Glomerular visceral epithelial cell (primary cell): ENCODE data around the gene CSAG1.
"Not testable (repeated sequence)": the region's sequence is repeated elsewhere in the genome, so short reads cannot be mapped to it uniquely, and the experiment has no call there.

Experiments used
- DNase-seq: peaks from one replicate; pipeline ENCODE4 v3.0.0-alpha.2; 2016; ENCODE audit errors: extremely low spot score

Gene CSAG1

DNA sequence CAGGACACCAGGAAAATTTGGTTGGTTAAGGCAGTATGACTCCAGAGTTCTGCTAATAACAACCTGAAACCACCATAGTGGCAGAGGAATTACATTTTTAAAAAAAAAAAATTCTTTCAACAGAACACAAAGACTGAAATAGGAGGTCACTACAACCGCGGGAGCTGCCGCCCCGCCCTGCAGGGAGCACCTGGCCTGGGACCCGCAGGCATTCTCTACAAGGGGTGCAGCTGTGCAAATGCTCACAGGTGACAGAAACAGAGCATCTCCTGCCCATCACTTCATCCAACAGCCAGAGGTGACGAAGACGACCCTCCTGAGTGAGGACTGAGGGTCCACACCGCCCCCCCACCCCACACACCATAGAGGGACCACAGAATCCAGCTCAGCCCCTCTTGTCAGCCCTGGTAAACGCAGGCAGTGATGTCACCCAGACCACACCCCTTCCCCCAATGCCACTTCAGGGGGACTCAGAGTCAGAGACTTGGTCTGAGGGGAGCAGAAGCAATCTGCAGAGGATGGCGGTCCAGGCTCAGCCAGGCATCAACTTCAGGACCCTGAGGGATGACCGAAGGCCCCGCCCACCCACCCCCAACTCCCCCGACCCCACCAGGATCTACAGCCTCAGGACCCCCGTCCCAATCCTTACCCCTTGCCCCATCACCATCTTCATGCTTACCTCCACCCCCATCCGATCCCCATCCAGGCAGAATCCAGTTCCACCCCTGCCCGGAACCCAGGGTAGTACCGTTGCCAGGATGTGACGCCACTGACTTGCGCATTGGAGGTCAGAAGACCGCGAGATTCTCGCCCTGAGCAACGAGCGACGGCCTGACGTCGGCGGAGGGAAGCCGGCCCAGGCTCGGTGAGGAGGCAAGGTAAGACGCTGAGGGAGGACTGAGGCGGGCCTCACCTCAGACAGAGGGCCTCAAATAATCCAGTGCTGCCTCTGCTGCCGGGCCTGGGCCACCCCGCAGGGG lies 35.3 kb downstream of the CSAG1 start, which contains the start of gene MAGEA3:
Gene MAGEA3, plus strand, starts transcription at position 843 of the 980 bp plus-strand sequence. CDS start 2,039 bp downstream, outside the sequence.
- DNase-seq: not testable (repeated sequence)

DNA sequence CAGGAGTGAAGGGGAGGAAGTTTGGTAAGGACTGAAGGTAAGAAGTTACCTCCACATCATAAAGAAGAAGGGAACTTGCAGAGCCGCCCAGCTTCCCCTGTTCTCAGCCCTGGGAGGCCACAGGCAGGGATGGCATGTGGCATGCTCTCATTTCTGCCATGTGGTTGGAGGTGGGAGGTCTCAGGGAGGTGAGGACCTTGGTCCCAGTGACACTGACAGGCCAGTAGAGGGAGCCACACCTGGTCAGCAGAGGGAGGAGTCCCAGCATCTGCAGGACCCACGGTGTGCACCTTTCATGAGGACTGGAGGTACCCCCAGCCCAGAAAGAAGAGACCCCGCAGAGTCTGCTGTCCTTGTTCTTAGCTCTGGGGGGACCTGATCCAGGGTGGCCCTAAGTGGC lies 52.5 kb downstream of the CSAG1 start:
- not testable (repeated sequence) for DNase-seq
